ENCODE measurements around the gene TRAIP. TPM values are rescaled to one million over a fixed set of nuclear protein-coding genes. Genes with fewer than 3 reads are reported as not detected.
A peak's percentile ranks its signal among the peaks of the same experiment; 100 is the strongest.

The TRAIP gene
- polyA plus RNA-seq, 2 of the 4 experiments (the other 2 are of a cell fraction), result 10.2 to 10.7 TPM

GRCh38 chr3:49799761-49800160 is 56.6 kb downstream of the TRAIP start, which contains the start of gene CDHR4 (continued):
- TF ChIP-seq RCOR1 (IDR thresholded peaks at IDR 0.05; ENCODE audit: low read depth, low read length), result no peak
- no peak for TF ChIP-seq EHF (CRISPR knock-in tag; IDR thresholded peaks at IDR 0.05)
- no peak for TF ChIP-seq NPAS2 (CRISPR knock-in tag; IDR thresholded peaks at IDR 0.05; ENCODE audit: borderline replicate concordance)
- TF ChIP-seq POLR2AphosphoS2 (conservative IDR thresholded peaks at IDR 0.05; ENCODE audit: low read length), result no peak

- CTCF ChIA-PET, result interaction anchor here (0.9 to 8.6 kb wide), 3 partner anchors 11 to 41 kb away, joined by 3 to 119 read pairs (median 3); partner anchors contain the start of gene IP6K1
- TF ChIP-seq, protein P1, sequence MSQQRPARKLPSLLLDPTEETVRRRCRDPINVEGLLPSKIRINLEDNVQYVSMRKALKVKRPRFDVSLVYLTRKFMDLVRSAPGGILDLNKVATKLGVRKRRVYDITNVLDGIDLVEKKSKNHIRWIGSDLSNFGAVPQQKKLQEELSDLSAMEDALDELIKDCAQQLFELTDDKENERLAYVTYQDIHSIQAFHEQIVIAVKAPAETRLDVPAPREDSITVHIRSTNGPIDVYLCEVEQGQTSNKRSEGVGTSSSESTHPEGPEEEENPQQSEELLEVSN (IDR thresholded peaks at IDR 0.05; ENCODE audit: borderline replicate concordance, low read depth), result no peak
- TF ChIP-seq CHD2 (IDR thresholded peaks at IDR 0.05; ENCODE audit: low read length, partially characterized antibody), result no peak
- no peak for TF ChIP-seq HES2 (IDR thresholded peaks at IDR 0.05)
- TF ChIP-seq MAFK (IDR thresholded peaks at IDR 0.05; ENCODE audit: partially characterized antibody), result no peak
- no peak for TF ChIP-seq REST (IDR thresholded peaks at IDR 0.05)
- TF ChIP-seq, protein P2, sequence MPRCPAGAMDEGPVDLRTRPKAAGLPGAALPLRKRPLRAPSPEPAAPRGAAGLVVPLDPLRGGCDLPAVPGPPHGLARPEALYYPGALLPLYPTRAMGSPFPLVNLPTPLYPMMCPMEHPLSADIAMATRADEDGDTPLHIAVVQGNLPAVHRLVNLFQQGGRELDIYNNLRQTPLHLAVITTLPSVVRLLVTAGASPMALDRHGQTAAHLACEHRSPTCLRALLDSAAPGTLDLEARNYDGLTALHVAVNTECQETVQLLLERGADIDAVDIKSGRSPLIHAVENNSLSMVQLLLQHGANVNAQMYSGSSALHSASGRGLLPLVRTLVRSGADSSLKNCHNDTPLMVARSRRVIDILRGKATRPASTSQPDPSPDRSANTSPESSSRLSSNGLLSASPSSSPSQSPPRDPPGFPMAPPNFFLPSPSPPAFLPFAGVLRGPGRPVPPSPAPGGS (IDR thresholded peaks at IDR 0.05), result no peak
- TF ChIP-seq HDAC2 (IDR thresholded peaks at IDR 0.05), result no peak
- TF ChIP-seq, protein P3, sequence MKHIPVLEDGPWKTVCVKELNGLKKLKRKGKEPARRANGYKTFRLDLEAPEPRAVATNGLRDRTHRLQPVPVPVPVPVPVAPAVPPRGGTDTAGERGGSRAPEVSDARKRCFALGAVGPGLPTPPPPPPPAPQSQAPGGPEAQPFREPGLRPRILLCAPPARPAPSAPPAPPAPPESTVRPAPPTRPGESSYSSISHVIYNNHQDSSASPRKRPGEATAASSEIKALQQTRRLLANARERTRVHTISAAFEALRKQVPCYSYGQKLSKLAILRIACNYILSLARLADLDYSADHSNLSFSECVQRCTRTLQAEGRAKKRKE (CRISPR knock-in tag; IDR thresholded peaks at IDR 0.05; ENCODE audit: low read depth), result no peak
- no peak for TF ChIP-seq FOSL2 (IDR thresholded peaks at IDR 0.05)
- TF ChIP-seq FOSL2 (CRISPR knock-in tag; IDR thresholded peaks at IDR 0.05), result no peak
- TF ChIP-seq SREBF2 (IDR thresholded peaks at IDR 0.05), result no peak
- TF ChIP-seq EHMT2 (IDR thresholded peaks at IDR 0.05; ENCODE audit: low read depth), result no peak
- TF ChIP-seq ZFP36 (IDR thresholded peaks at IDR 0.05; ENCODE audit: borderline replicate concordance, partially characterized antibody), result no peak
- no peak for TF ChIP-seq PBX3 (IDR thresholded peaks at IDR 0.05)
- FAIRE-seq, result no peak
Observed at GRCh38 chr3:49799105-49799504, 57.3 kb downstream of the TRAIP start.

More at GRCh38 chr3:49799105-49799504, 57.3 kb downstream of the TRAIP start:
- H3K9me3 ChIP-seq, result no peaks in the 10 kb centered on the region
- no peak overlapping the region for H3K4me3 ChIP-seq
- DNase-seq (ENCODE audit: low read depth in 1 of 2, low spot score in 1 of 2), result no peak
- 63% methylated on average over 1 of the region's 1 CpG for WGBS (ENCODE audit: missing lambda C conversion rate)
- POLR2A ChIA-PET, result no interaction called here
- peaks cover 14% of the 10 kb centered on the region for H3K4me1 ChIP-seq
- peak overlapping the region; percentile 68 for H3K4me2 ChIP-seq
- H3K27ac ChIP-seq, result peak overlapping the region; percentile 66 to 81; a peak in 5 of 6 replicates
- ATAC-seq, result no peak
